DND-41 (cell line): ENCODE measurements around the gene PIGC.

Source experiments
- ATAC-seq: fragments of 200-7000 bp; cut with Tn5 transposase; 3 replicates; pipeline ENCODE4 v1.9.1; 2021; ENCODE audit warnings: low read depth; ENCODE audit not compliant: insufficient read depth
- DNase-seq: peaks from one replicate; pipeline ENCODE4 v3.0.0-alpha.2; 2020
- H2AFZ ChIP-seq: 2 replicates; pipeline ENCODE4 v1.6.0; 2012; ENCODE audit warnings: low read depth, low read length
- H3K27ac ChIP-seq: 2 replicates; pipeline ENCODE4 v1.5.1; 2012; ENCODE audit warnings: low read length, inconsistent platforms
- H3K27me3 ChIP-seq: fragments of 200-600 bp; sonication (generic); 2 replicates; pipeline ENCODE4 v1.6.0; 2012; ENCODE audit warnings: low read length, mild to moderate bottlenecking, inconsistent platforms; ENCODE audit not compliant: insufficient read depth, poor library complexity
- H3K36me3 ChIP-seq: 2 replicates; pipeline ENCODE4 v1.5.1; 2012; ENCODE audit warnings: low read length, inconsistent platforms; ENCODE audit not compliant: insufficient read depth
- H3K4me1 ChIP-seq: 2 replicates; pipeline ENCODE4 v1.5.1; 2012; ENCODE audit warnings: mild to moderate bottlenecking, low read length; ENCODE audit not compliant: insufficient read depth
- H3K4me2 ChIP-seq: 2 replicates; pipeline ENCODE4 v1.6.0; 2012; ENCODE audit warnings: mild to moderate bottlenecking, moderate library complexity, low read length, inconsistent platforms; ENCODE audit not compliant: insufficient read depth
- H3K4me3 ChIP-seq, 2 experiments: fragments of 200-600 bp in 1 of 2; shearing (Covaris generic) in 1 of 2; 2 replicates each; pipeline ENCODE4 v1.5.1; 2012 to 2016; ENCODE audit warnings: inconsistent platforms in 2 of 2, low read length in 2 of 2, mild to moderate bottlenecking in 2 of 2, low read depth in 1 of 2, moderate library complexity in 1 of 2
- H3K79me2 ChIP-seq: 2 replicates; pipeline ENCODE4 v1.6.0; 2012; ENCODE audit warnings: low read length, inconsistent platforms; ENCODE audit not compliant: insufficient read depth
- H3K9ac ChIP-seq: 2 replicates; pipeline ENCODE4 v1.6.0; 2012; ENCODE audit warnings: low read depth, mild to moderate bottlenecking, inconsistent platforms, low read length, moderate library complexity
- H3K9me3 ChIP-seq: 2 replicates; pipeline ENCODE4 v1.5.1; 2012; ENCODE audit warnings: low read length, moderate library complexity, mild to moderate bottlenecking, inconsistent platforms; ENCODE audit not compliant: insufficient read depth, severe bottlenecking
- H4K20me1 ChIP-seq: 2 replicates; pipeline ENCODE4 v1.6.0; 2012; ENCODE audit warnings: low read length; ENCODE audit not compliant: insufficient read depth
- EZH2 ChIP-seq: IDR thresholded peaks from 3 replicates; pipeline ENCODE4 v1.6.1; 2012; ENCODE audit warnings: borderline replicate concordance, low read depth, mild to moderate bottlenecking, moderate library complexity, low read length, inconsistent platforms; ENCODE audit not compliant: severe bottlenecking
- TF ChIP-seq, protein P1 (sequence below): IDR thresholded peaks from 2 replicates; pipeline ENCODE4 v1.5.1; 2012; ENCODE audit warnings: borderline replicate concordance, low read length, moderate library complexity, mild to moderate bottlenecking; ENCODE audit not compliant: poor library complexity, severe bottlenecking; ENCODE audit errors: extremely low read depth

Gene PIGC

DNA sequence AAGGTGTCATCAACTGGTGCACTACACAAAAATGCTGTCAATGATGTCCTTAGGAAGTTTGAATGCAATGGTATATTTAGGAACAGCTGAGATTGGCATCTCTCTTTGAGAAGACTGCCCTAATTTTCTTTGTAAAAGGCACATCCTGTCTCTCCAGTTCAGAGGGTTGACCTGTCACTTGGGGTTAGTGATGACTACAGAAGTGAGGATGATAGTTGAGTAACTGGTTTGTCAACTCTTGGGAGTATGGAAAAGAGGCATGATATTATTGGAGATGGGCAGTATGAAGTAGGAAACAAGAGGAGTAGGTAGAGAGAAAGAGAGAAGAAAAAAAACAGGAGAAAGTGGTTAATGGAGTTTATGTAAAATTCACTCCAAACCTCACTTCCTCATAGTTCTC, 40.4 kb upstream of the PIGC start:
- no peaks in the 10 kb centered on the region for H4K20me1 ChIP-seq
- no peak overlapping the region for H3K4me3 ChIP-seq
- H2AFZ ChIP-seq = no peak overlapping the region
- no peak overlapping the region for H3K9ac ChIP-seq
- peaks cover 5% of the 10 kb centered on the region for H3K27me3 ChIP-seq
- TF ChIP-seq EZH2 = no peak
- TF ChIP-seq, protein P1, sequence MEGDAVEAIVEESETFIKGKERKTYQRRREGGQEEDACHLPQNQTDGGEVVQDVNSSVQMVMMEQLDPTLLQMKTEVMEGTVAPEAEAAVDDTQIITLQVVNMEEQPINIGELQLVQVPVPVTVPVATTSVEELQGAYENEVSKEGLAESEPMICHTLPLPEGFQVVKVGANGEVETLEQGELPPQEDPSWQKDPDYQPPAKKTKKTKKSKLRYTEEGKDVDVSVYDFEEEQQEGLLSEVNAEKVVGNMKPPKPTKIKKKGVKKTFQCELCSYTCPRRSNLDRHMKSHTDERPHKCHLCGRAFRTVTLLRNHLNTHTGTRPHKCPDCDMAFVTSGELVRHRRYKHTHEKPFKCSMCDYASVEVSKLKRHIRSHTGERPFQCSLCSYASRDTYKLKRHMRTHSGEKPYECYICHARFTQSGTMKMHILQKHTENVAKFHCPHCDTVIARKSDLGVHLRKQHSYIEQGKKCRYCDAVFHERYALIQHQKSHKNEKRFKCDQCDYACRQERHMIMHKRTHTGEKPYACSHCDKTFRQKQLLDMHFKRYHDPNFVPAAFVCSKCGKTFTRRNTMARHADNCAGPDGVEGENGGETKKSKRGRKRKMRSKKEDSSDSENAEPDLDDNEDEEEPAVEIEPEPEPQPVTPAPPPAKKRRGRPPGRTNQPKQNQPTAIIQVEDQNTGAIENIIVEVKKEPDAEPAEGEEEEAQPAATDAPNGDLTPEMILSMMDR = no peak
- H3K4me1 ChIP-seq = peaks cover 28% of the 10 kb centered on the region
- no peak overlapping the region for H3K27ac ChIP-seq
- ATAC-seq = no peak
- no peaks in the 10 kb centered on the region for H3K79me2 ChIP-seq
- H3K9me3 ChIP-seq = no peaks in the 10 kb centered on the region
- no peak overlapping the region for H3K4me2 ChIP-seq
- no peak for DNase-seq
- no peaks in the 10 kb centered on the region for H3K36me3 ChIP-seq

DNA sequence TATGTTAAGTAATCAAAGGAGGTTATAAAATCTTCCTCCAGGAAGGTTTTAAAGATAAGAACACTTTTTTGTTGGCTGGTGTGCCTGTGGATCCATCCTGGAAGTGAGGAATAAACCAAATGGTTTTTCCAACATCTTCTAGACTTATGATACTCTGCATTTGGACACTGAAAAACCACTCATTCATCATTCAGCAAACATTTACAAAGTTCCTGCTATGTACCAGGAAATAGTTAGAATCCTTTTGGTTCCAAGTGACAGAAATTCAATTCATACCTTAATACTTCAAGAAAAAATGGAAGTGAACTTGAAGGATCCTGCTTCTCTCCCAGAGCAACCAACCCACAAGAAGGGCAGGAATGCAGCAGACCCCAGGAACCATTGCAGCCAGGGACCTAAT, 39.6 kb upstream of the PIGC start:
- no peak overlapping the region for H2AFZ ChIP-seq
- H3K4me3 ChIP-seq = no peak overlapping the region
- H3K4me2 ChIP-seq = no peak overlapping the region
- peaks cover 28% of the 10 kb centered on the region for H3K4me1 ChIP-seq
- DNase-seq (no peak), ATAC-seq (no peak)
- H3K9me3 ChIP-seq = no peaks in the 10 kb centered on the region
- no peak overlapping the region for H3K27ac ChIP-seq
- TF ChIP-seq EZH2 = no peak
- TF ChIP-seq, protein P1 = no peak
- no peaks in the 10 kb centered on the region for H3K79me2 ChIP-seq
- H4K20me1 ChIP-seq = no peaks in the 10 kb centered on the region
- H3K36me3 ChIP-seq = no peaks in the 10 kb centered on the region
- no peak overlapping the region for H3K9ac ChIP-seq
- peaks cover 5% of the 10 kb centered on the region for H3K27me3 ChIP-seq

DNA sequence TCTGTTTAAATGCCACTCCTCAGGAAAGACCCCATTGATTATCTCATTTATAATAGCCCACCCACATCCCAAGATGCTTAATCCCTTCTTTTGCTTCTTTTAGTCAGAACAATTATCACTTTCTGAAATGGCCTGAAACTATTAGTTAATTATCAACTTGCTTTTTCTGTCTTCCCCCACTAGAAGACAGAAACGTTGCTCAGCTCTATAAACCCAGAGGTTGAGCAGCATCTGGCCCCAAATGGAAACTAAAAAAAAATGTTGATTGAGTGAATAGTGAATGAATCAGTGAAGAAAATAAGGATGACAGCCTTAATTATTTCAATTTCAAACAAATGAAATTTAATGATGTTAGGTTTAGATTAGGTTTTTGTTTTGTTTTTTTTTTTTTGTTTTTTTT, 38.2 kb upstream of the PIGC start:
- H4K20me1 ChIP-seq = no peaks in the 10 kb centered on the region
- no peak for ATAC-seq
- no peak for TF ChIP-seq EZH2
- TF ChIP-seq, protein P1 = no peak
- no peak overlapping the region for H3K4me3 ChIP-seq
- no peak overlapping the region for H3K4me2 ChIP-seq
- peaks cover 15% of the 10 kb centered on the region for H3K4me1 ChIP-seq
- no peaks in the 10 kb centered on the region for H3K36me3 ChIP-seq
- no peak overlapping the region for H3K27ac ChIP-seq
- H2AFZ ChIP-seq = no peak overlapping the region
- no peak for DNase-seq
- H3K9me3 ChIP-seq = no peaks in the 10 kb centered on the region
- no peaks in the 10 kb centered on the region for H3K27me3 ChIP-seq
- H3K79me2 ChIP-seq = no peaks in the 10 kb centered on the region
- H3K9ac ChIP-seq = no peak overlapping the region

DNA sequence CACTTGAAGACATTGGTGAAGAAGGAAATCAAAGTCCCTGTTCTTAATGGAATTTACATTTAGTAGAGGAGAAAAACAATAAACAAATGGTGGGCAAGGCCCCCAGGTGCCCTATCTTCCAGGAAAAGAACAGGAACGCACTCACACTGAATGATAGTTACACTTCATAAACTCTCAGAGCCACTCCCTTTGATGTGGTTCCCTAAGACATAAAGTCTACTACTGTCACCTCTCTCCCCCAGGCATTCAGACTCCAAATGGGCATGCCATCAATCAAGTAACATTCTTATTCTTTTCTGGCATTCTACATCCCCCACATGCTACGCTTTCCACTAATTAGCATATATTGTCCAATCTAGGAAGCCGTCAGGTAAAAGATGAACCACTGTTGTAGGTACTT, 36.6 kb upstream of the PIGC start:
- H3K79me2 ChIP-seq = no peaks in the 10 kb centered on the region
- no peaks in the 10 kb centered on the region for H3K27me3 ChIP-seq
- peak overlapping the region; percentile 11 for H3K4me2 ChIP-seq
- H3K4me3 ChIP-seq = no peak overlapping the region
- H2AFZ ChIP-seq = no peak overlapping the region
- ATAC-seq (peak; percentile 99), DNase-seq (peak; percentile 60)
- no peaks in the 10 kb centered on the region for H4K20me1 ChIP-seq
- no peaks in the 10 kb centered on the region for H3K36me3 ChIP-seq
- no peak for TF ChIP-seq EZH2
- TF ChIP-seq, protein P1 = no peak
- peaks cover 14% of the 10 kb centered on the region for H3K4me1 ChIP-seq
- H3K27ac ChIP-seq = peak overlapping the region; percentile 36; the same call in 1 of the 2 replicates
- no peak overlapping the region for H3K9ac ChIP-seq
- no peaks in the 10 kb centered on the region for H3K9me3 ChIP-seq
